GM21526 (cell line): ENCODE results near the gene SLC13A3.

Source experiments
- ATAC-seq: cut with Tn5 transposase; IDR thresholded peaks from one replicate; pipeline ENCODE4 v1.9.1; 2021; ENCODE audit warnings: moderate library complexity; ENCODE audit not compliant: unreplicated experiment, low FRiP score

SLC13A3 gene

GRCh38 chr20:46583411-46584214 is 67.6 kb downstream of the SLC13A3 start:
- ATAC-seq = no peak

DNA sequence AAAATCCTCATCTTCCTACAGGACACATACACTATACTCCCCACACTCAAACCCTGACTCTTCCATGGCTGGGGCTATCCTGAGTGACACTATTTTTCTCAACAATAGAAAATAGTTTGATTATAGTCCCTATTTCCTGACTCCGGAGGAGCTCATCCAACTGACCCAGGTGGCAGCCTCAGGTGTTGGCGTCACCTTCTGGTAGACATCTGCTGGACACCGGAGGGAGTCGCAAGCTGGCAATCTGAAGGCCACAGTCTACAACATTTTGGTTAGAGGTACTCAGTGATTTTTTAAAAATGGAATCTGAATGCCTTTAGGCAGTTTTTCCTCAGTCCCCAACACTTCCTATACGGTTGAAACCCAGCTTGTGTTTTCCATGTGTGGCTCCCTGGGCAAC is 68.6 kb downstream of the SLC13A3 start:
- ATAC-seq = no peak

DNA sequence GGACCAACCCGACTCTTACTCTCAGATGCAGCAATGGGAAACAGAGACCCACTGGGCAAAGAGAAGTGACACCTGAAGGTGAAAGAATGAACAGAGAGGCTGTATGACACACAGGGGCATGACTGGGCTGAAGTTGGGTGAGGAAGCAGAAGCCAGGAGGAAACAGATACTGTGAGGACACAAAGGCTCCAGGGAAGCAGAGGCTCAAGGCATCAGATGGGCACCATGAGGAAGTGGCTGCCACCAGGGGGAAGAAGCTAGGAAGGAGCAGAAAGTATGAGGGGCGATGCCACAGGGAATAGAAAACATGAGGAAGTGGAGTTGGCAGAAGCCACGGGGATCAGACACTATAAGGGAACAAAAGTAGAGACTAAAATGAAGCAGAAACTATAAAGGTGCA is 69.9 kb downstream of the SLC13A3 start:
- no peak for ATAC-seq

- ATAC-seq = no peak
Observed at GRCh38 chr20:46580613-46581205, 70.5 kb downstream of the SLC13A3 start.

DNA sequence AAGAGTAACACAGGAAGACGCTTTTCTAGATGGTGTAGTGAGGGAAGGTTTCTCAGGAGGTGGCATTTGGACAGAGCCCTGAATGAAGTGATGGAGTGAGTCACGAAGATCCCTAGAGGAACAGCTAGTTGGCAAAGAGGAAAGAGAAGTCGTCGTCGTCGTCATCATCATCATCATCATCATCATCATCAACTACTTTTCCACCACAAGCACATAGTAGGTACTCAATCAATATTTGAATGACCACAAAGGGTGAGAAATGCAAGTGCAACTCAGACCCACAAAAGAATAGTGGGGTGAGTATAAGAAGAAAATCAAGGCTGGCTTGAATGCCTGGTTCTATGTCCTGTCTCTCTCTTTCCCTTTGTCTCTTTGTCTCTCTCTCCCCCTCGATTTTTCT is 72.5 kb downstream of the SLC13A3 start:
- no peak for ATAC-seq

DNA sequence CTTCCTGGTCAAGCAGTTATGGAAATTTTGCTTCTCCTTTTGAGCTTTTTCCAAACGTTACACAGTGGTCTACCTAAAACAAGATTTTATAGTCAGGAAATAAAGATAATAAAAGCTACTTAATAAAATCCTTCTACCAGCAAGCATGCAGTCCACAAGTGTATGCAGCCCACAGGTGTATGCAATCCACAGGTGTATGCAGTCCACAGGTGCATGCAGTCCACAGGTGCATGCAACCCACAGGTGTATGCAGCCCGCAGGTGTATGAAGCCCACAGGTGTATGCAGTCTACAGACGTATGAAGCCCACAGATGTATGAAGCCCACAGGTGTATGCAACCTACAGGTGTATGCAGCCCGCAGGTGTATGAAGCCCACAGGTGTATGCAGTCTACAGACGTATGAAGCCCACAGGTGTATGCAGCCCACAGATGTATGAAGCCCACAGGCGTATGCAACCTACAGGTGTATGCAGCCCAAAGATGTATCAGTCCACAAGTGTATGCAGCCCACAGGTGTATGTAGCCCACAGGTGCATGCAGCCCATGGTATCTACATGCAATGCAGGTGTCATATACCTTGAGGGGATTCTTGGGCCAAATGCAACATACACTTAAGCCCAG is 74.4 kb downstream of the SLC13A3 start:
- ATAC-seq = no peak

GRCh38 chr20:46575937-46576461 is 75.3 kb downstream of the SLC13A3 start:
- no peak for ATAC-seq

- no peak for ATAC-seq
Observed at GRCh38 chr20:46575394-46575793, 75.9 kb downstream of the SLC13A3 start.

- no peak for ATAC-seq
Observed at GRCh38 chr20:46573788-46574584, 77.3 kb downstream of the SLC13A3 start.

- ATAC-seq = no peak
Observed at GRCh38 chr20:46573234-46573633, 78.0 kb downstream of the SLC13A3 start.

- no peak for ATAC-seq
Observed at GRCh38 chr20:46572790-46573189, 78.5 kb downstream of the SLC13A3 start.

GRCh38 chr20:46572153-46572552 is 79.1 kb downstream of the SLC13A3 start:
- no peak for ATAC-seq

GRCh38 chr20:46571418-46571817 is 79.8 kb downstream of the SLC13A3 start:
- ATAC-seq = no peak

DNA sequence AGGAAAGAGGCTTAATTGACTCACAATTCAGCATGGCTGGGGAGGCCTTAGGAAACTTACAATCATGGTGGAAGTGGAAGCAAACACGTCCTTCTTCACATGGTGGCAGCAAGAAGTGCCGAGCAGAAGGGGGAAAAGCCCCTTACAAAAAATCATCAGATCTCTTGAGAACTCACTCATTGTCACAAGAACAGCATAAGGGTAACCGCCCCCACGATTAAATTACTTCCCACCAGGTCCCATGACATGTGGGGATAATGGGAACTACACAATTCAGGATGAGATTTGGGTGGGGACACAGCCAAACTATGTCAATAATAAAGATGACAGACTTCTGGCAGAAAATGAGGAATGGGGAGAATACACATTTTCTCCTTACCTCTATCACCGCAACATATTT is 80.3 kb downstream of the SLC13A3 start:
- no peak for ATAC-seq

GRCh38 chr20:46569961-46570360 is 81.3 kb downstream of the SLC13A3 start:
- ATAC-seq = no peak

- no peak for ATAC-seq
Observed at GRCh38 chr20:46568570-46569129, 82.6 kb downstream of the SLC13A3 start.

- ATAC-seq = no peak
Observed at GRCh38 chr20:46566125-46566524, 85.1 kb downstream of the SLC13A3 start.

GRCh38 chr20:46564241-46564957 is 86.9 kb downstream of the SLC13A3 start:
- no peak for ATAC-seq

DNA sequence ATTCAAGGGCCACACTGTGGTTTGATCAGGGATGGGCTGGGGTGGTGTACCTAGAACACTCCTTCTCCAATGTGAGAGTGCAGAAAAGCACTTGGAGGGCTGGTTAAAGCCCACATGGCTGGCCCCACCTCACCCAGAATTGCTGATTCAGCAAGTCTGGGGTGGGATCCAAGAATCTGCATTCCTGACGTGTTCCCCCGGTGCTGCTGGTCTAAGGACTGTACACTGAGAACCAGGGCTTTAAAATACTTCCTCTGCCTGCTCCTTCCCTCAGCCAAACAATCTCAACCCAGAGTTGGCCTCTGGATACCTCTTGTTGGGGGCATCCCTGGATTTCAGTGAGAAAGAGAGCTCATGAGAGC is 87.4 kb downstream of the SLC13A3 start:
- ATAC-seq = no peak
